Astrocyte (in vitro differentiated cells and primary cell): Measurements from ENCODE around the gene C10orf90. TPM values are rescaled to one million over a fixed set of nuclear protein-coding genes. Genes with fewer than 3 reads are reported as not detected.

Experiments used
- DNase-seq: peaks from one replicate; pipeline ENCODE4 v3.0.0-alpha.2; 2010; ENCODE audit warnings: low read depth
- FAIRE-seq: peaks from 2 replicates; lab custom pipeline; 2011; peaks lifted over from hg19 to GRCh38; lab: Jason Lieb, UNC
- H2AFZ ChIP-seq: 2 replicates; pipeline ENCODE4 v1.6.0; 2012; ENCODE audit warnings: low read depth, low read length, inconsistent platforms
- H3K27ac ChIP-seq: 2 replicates; pipeline ENCODE4 v1.5.1; 2011; ENCODE audit warnings: low read depth, low read length, inconsistent platforms
- H3K27me3 ChIP-seq: 2 replicates; pipeline ENCODE4 v1.6.0; 2011; ENCODE audit warnings: low read length, inconsistent platforms; ENCODE audit not compliant: insufficient read depth
- H3K36me3 ChIP-seq: 2 replicates; pipeline ENCODE4 v1.5.1; 2011; ENCODE audit warnings: low read length, inconsistent platforms; ENCODE audit not compliant: insufficient read depth
- H3K4me1 ChIP-seq: 2 replicates; pipeline ENCODE4 v1.5.1; 2011; ENCODE audit warnings: low read length, inconsistent platforms; ENCODE audit not compliant: insufficient read depth
- H3K4me2 ChIP-seq: 2 replicates; pipeline ENCODE4 v1.6.0; 2012; ENCODE audit warnings: low read length, inconsistent platforms
- H3K4me3 ChIP-seq: 2 replicates; pipeline ENCODE4 v1.5.1; 2011; ENCODE audit warnings: low read depth, mild to moderate bottlenecking, low read length, inconsistent platforms; ENCODE audit not compliant: insufficient read depth
- H3K79me2 ChIP-seq: 2 replicates; pipeline ENCODE4 v1.6.0; 2012; ENCODE audit warnings: mild to moderate bottlenecking, low read length, inconsistent platforms; ENCODE audit not compliant: insufficient read depth
- H3K9ac ChIP-seq: 2 replicates; pipeline ENCODE4 v1.6.0; 2012; ENCODE audit warnings: mild to moderate bottlenecking, low read length, inconsistent platforms
- H3K9me3 ChIP-seq: 2 replicates; pipeline ENCODE4 v1.5.1; 2012; ENCODE audit warnings: low read depth, mild to moderate bottlenecking, low read length, inconsistent platforms; ENCODE audit not compliant: insufficient read depth
- H4K20me1 ChIP-seq: 2 replicates; pipeline ENCODE4 v1.6.0; 2012; ENCODE audit warnings: low read length, inconsistent platforms; ENCODE audit not compliant: insufficient read depth
- H3K27ac Mint-ChIP-seq: one replicate; pipeline ENCODE4 v1.8.0; 2021; ENCODE audit warnings: mild to moderate bottlenecking, mixed read lengths; ENCODE audit not compliant: unreplicated experiment
- H3K27me3 Mint-ChIP-seq: one replicate; pipeline ENCODE4 v1.8.0; 2021; ENCODE audit warnings: low read depth, mixed read lengths; ENCODE audit not compliant: unreplicated experiment
- H3K36me3 Mint-ChIP-seq: one replicate; pipeline ENCODE4 v1.8.0; 2021; ENCODE audit warnings: low read depth, mixed read lengths; ENCODE audit not compliant: unreplicated experiment
- H3K4me1 Mint-ChIP-seq: one replicate; pipeline ENCODE4 v1.8.0; 2021; ENCODE audit warnings: low read depth, mixed read lengths; ENCODE audit not compliant: unreplicated experiment
- H3K4me3 Mint-ChIP-seq: one replicate; pipeline ENCODE4 v1.8.0; 2021; ENCODE audit warnings: mild to moderate bottlenecking, moderate library complexity, mixed read lengths; ENCODE audit not compliant: unreplicated experiment
- H3K9me3 Mint-ChIP-seq: one replicate; pipeline ENCODE4 v1.8.0; 2021; ENCODE audit warnings: mild to moderate bottlenecking, mixed read lengths; ENCODE audit not compliant: unreplicated experiment
- EZH2 ChIP-seq: IDR thresholded peaks from 2 replicates; pipeline ENCODE4 v1.6.1; 2012; ENCODE audit warnings: mild to moderate bottlenecking, low read length, inconsistent platforms; ENCODE audit not compliant: insufficient read depth
- total RNA-seq: library from RNA; stranded (reverse); gene quantifications from 2 replicates; pipeline ENCODE4 v1.2.1, GENCODE V29; 2021
- TF ChIP-seq, protein P1 (sequence below): IDR thresholded peaks from 2 replicates; pipeline ENCODE4 v1.5.1; 2011; ENCODE audit warnings: low read depth, mild to moderate bottlenecking, inconsistent platforms, low read length, moderate library complexity; ENCODE audit not compliant: insufficient read depth

Gene C10orf90
- total RNA-seq, 1 donor from 2014 or later = not detected

DNA sequence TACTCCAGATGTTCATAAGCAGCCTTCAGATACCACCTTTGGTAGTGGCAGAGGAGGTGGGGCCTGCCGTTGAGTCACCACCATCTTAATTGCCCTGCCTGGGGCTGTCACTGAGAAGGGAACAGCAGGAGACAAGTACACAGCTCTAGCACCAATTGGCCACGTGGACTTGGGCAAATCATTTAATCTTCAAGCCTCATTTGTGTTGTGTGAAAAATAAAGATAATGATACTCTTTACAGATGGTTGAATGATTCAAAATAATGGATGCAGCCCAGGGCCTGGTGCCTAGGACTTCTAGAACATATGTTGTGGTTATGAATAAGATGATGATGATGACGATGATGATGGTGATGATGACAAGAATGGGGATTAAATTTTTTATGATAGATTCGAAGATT is 170.3 kb downstream of the C10orf90 start:
- Histone ChIP-seq H3K9me3 (no peaks in the 10 kb centered on the region), H3K4me3 (no peak overlapping the region), H3K27me3 (no peaks in the 10 kb centered on the region), H3K79me2 (no peaks in the 10 kb centered on the region), H3K27ac (no peak overlapping the region), H3K36me3 (no peaks in the 10 kb centered on the region), H4K20me1 (no peaks in the 10 kb centered on the region), H2AFZ (no peak overlapping the region), H3K4me1 (peaks cover 15% of the 10 kb centered on the region), H3K4me2 (no peak overlapping the region), H3K9ac (no peak overlapping the region)
- no peaks in the 10 kb centered on the region for H3K36me3 Mint-ChIP-seq
- H3K4me3 Mint-ChIP-seq = no peak overlapping the region
- DNase-seq = peak; percentile 16
- H3K27ac Mint-ChIP-seq = no peak overlapping the region
- H3K27me3 Mint-ChIP-seq = no peaks in the 10 kb centered on the region
- no peaks in the 10 kb centered on the region for H3K9me3 Mint-ChIP-seq
- FAIRE-seq = no peak
- TF ChIP-seq EZH2 = no peak
- TF ChIP-seq, protein P1, sequence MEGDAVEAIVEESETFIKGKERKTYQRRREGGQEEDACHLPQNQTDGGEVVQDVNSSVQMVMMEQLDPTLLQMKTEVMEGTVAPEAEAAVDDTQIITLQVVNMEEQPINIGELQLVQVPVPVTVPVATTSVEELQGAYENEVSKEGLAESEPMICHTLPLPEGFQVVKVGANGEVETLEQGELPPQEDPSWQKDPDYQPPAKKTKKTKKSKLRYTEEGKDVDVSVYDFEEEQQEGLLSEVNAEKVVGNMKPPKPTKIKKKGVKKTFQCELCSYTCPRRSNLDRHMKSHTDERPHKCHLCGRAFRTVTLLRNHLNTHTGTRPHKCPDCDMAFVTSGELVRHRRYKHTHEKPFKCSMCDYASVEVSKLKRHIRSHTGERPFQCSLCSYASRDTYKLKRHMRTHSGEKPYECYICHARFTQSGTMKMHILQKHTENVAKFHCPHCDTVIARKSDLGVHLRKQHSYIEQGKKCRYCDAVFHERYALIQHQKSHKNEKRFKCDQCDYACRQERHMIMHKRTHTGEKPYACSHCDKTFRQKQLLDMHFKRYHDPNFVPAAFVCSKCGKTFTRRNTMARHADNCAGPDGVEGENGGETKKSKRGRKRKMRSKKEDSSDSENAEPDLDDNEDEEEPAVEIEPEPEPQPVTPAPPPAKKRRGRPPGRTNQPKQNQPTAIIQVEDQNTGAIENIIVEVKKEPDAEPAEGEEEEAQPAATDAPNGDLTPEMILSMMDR = no peak
- H3K4me1 Mint-ChIP-seq = peaks cover 26% of the 10 kb centered on the region

GRCh38 chr10:126499744-126500143 is 170.7 kb downstream of the C10orf90 start:
- Mint-ChIP-seq H3K27ac (no peak overlapping the region), H3K4me1 (peaks cover 26% of the 10 kb centered on the region), H3K27me3 (no peaks in the 10 kb centered on the region), H3K9me3 (peaks cover under 1% of the 10 kb centered on the region), H3K36me3 (no peaks in the 10 kb centered on the region), H3K4me3 (no peak overlapping the region)
- no peak overlapping the region for H3K27ac ChIP-seq
- no peak overlapping the region for H2AFZ ChIP-seq
- no peak overlapping the region for H3K4me2 ChIP-seq
- no peaks in the 10 kb centered on the region for H3K27me3 ChIP-seq
- FAIRE-seq (no peak), DNase-seq (peak; percentile 26)
- H3K9ac ChIP-seq = no peak overlapping the region
- H3K4me1 ChIP-seq = peaks cover 15% of the 10 kb centered on the region
- no peaks in the 10 kb centered on the region for H3K36me3 ChIP-seq
- H3K9me3 ChIP-seq = no peaks in the 10 kb centered on the region
- H3K79me2 ChIP-seq = no peaks in the 10 kb centered on the region
- no peaks in the 10 kb centered on the region for H4K20me1 ChIP-seq
- TF ChIP-seq EZH2 = no peak
- TF ChIP-seq, protein P1 = no peak
- no peak overlapping the region for H3K4me3 ChIP-seq

GRCh38 chr10:126497672-126498071 is 172.8 kb downstream of the C10orf90 start:
- H3K9ac ChIP-seq = no peak overlapping the region
- peaks cover 22% of the 10 kb centered on the region for H3K4me1 Mint-ChIP-seq
- peaks cover 15% of the 10 kb centered on the region for H3K4me1 ChIP-seq
- H3K4me2 ChIP-seq = no peak overlapping the region
- H3K27me3 Mint-ChIP-seq = peaks cover 2% of the 10 kb centered on the region
- FAIRE-seq (no peak), DNase-seq (no peak)
- H3K36me3 ChIP-seq = no peaks in the 10 kb centered on the region
- H3K27me3 ChIP-seq = no peaks in the 10 kb centered on the region
- H3K4me3 ChIP-seq = no peak overlapping the region
- H2AFZ ChIP-seq = no peak overlapping the region
- H3K27ac ChIP-seq = no peak overlapping the region
- no peaks in the 10 kb centered on the region for H3K79me2 ChIP-seq
- TF ChIP-seq EZH2 = no peak
- TF ChIP-seq, protein P1 = no peak
- H3K9me3 Mint-ChIP-seq = peaks cover 4% of the 10 kb centered on the region
- no peak overlapping the region for H3K4me3 Mint-ChIP-seq
- no peaks in the 10 kb centered on the region for H3K36me3 Mint-ChIP-seq
- no peaks in the 10 kb centered on the region for H4K20me1 ChIP-seq
- no peaks in the 10 kb centered on the region for H3K9me3 ChIP-seq
- H3K27ac Mint-ChIP-seq = no peak overlapping the region
